ENCODE data around the gene GALNT17.

The GALNT17 gene

GRCh38 chr7:71454981-71455380, 323.0 kb downstream of the GALNT17 start:
- Histone ChIP-seq H3K4me3 (no peak overlapping the region), H3K36me3 (ENCODE audit: insufficient read depth, low read length) (peaks cover 3% of the 10 kb centered on the region; the same call in 1 of the 2 replicates), H3K27ac (no peak overlapping the region), H3K9ac (ENCODE audit: insufficient read length) (no peak overlapping the region), H3K9me3 (ENCODE audit: low read depth, low read length) (no peaks in the 10 kb centered on the region)
- TF ChIP-seq EZH2 (IDR thresholded peaks at IDR 0.05), result no peak
- TF ChIP-seq POLR2AphosphoS5 (IDR thresholded peaks at IDR 0.05; ENCODE audit: borderline replicate concordance, low read depth, low read length), result no peak
- TF ChIP-seq FOXP2 (optimal IDR thresholded peaks at IDR 0.05; ENCODE audit: control extremely low read depth, extremely low read length, insufficient read depth), result no peak
- DNase-seq (ENCODE audit: low read depth, low spot score), result no peak

DNA sequence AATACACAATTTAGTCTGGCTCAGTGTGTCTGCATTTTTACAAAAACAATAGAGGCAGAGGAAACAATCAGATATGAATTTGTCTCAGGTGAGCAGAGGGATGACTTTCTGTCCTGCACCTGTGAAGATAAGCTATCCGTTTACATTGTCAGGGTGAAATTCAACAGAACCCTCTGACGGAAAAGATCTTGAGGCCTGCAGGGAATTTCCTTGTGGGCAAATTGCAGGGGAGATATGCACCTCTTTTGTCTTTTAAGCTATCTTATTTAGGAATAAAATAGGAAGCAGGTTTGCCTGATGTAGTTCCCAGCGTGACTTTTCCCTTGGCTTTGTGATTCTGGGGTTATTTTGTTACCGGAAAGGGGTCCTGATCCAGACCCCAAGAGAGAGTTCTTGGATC, 325.1 kb downstream of the GALNT17 start:
- Histone ChIP-seq H3K9ac (ENCODE audit: insufficient read length) (no peak overlapping the region), H3K4me3 (no peak overlapping the region), H3K27ac (no peak overlapping the region), H3K9me3 (ENCODE audit: low read depth, low read length) (no peaks in the 10 kb centered on the region), H3K36me3 (ENCODE audit: insufficient read depth, low read length) (peaks cover 3% of the 10 kb centered on the region; the same call in 1 of the 2 replicates)
- no peak for DNase-seq (ENCODE audit: low read depth, low spot score)
- no peak for TF ChIP-seq FOXP2 (optimal IDR thresholded peaks at IDR 0.05; ENCODE audit: control extremely low read depth, extremely low read length, insufficient read depth)
- no peak for TF ChIP-seq EZH2 (IDR thresholded peaks at IDR 0.05)
- no peak for TF ChIP-seq POLR2AphosphoS5 (IDR thresholded peaks at IDR 0.05; ENCODE audit: borderline replicate concordance, low read depth, low read length)

DNA sequence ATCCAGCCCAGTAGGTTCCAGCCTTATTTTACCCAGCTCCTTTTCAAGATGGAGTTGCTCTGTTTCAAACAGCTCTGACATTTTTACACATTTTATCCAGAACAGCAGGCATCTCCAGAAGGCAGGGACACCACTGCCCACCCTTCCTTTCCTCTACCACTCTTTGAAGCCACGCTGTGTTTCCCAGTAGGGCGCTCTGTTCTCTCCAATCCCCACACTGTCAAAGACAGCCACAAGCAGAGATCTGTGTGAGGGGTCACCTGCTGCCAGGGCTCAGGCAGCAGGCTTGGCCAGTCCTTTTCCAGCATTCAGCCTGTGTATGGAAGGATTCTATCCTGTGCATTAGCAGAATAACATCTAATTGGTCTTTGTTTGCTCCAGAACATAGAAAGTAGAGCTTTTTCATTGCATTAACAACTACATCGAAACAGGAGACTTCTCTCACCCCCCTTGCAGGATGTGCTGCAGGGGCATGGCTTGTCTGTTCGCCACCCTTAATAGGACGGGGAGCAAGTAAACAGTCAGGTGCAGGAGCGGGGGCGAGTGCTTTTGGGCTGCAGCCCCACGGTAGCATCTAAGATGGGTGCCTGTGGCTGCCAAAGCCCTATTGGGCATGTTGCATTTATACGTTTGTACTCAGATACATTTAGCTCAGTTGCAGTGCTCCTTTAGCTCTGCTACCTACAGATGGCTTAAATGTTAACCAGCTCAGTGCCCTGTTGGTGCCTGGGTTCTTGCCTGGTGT, 326.1 kb downstream of the GALNT17 start:
- Histone ChIP-seq H3K36me3 (ENCODE audit: insufficient read depth, low read length) (peaks cover 3% of the 10 kb centered on the region; the same call in 1 of the 2 replicates), H3K4me3 (no peak overlapping the region), H3K27ac (no peak overlapping the region), H3K9me3 (ENCODE audit: low read depth, low read length) (no peaks in the 10 kb centered on the region), H3K9ac (ENCODE audit: insufficient read length) (no peak overlapping the region)
- no peak for TF ChIP-seq POLR2AphosphoS5 (IDR thresholded peaks at IDR 0.05; ENCODE audit: borderline replicate concordance, low read depth, low read length)
- TF ChIP-seq FOXP2 (optimal IDR thresholded peaks at IDR 0.05; ENCODE audit: control extremely low read depth, extremely low read length, insufficient read depth), result no peak
- no peak for TF ChIP-seq EZH2 (IDR thresholded peaks at IDR 0.05)
- no peak for DNase-seq (ENCODE audit: low read depth, low spot score)

DNA sequence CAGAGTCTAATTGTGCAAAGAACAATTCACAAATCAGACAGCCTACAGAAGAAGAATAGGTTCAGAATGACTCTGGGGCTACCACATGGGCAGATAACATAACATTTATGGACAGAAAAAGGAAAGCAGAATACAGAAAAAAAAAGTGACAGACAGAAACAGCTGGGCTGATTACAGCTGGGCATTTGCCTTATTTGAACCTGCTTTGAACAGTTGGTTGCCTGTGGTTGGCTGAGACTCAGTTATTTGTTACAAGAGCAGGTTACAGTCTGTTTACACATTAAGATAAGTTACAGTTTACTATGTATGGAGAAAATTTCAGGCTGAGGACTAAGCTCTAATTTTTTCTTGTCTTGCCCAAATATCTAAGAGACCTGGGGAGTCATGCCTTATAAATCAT, 327.2 kb downstream of the GALNT17 start:
- Histone ChIP-seq H3K36me3 (ENCODE audit: insufficient read depth, low read length) (no peaks in the 10 kb centered on the region; the same call in 1 of the 2 replicates), H3K9me3 (ENCODE audit: low read depth, low read length) (no peaks in the 10 kb centered on the region), H3K27ac (no peak overlapping the region), H3K4me3 (no peak overlapping the region), H3K9ac (ENCODE audit: insufficient read length) (no peak overlapping the region)
- TF ChIP-seq FOXP2 (optimal IDR thresholded peaks at IDR 0.05; ENCODE audit: control extremely low read depth, extremely low read length, insufficient read depth) (no peak), EZH2 (IDR thresholded peaks at IDR 0.05) (no peak), POLR2AphosphoS5 (IDR thresholded peaks at IDR 0.05; ENCODE audit: borderline replicate concordance, low read depth, low read length) (no peak)
- DNase-seq (ENCODE audit: low read depth, low spot score), result no peak

DNA sequence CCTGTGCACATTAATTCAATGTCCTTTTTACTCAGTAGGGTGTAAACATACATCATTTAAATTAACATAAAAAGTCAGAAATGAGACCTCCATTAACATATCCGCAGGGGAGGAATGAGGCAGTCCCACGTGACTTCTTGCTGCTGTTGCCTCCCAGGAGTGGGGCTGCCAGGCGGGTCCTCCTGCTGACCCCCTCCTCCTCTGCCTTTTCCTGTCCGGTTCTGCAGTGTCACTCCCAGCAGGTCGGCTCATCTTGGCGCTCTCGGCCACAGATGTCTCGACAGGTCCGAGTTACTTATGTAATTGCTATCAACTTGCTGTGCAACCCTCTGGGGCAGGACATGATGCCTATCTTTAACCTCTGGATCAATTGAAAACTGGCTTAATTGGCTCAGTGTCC, 329.6 kb downstream of the GALNT17 start:
- peak overlapping the region; percentile 75; the same call in 1 of the 2 replicates for H3K27ac ChIP-seq
- no peaks in the 10 kb centered on the region; the same call in 1 of the 2 replicates for H3K36me3 ChIP-seq (ENCODE audit: insufficient read depth, low read length)
- H3K9me3 ChIP-seq (ENCODE audit: low read depth, low read length), result no peaks in the 10 kb centered on the region
- no peak for TF ChIP-seq FOXP2 (optimal IDR thresholded peaks at IDR 0.05; ENCODE audit: control extremely low read depth, extremely low read length, insufficient read depth)
- TF ChIP-seq EZH2 (IDR thresholded peaks at IDR 0.05), result no peak
- no peak; the same call in 1 of the 2 replicates for TF ChIP-seq POLR2AphosphoS5 (IDR thresholded peaks at IDR 0.05; ENCODE audit: borderline replicate concordance, low read depth, low read length)
- no peak overlapping the region; the same call in 1 of the 2 replicates for H3K4me3 ChIP-seq
- no peak overlapping the region for H3K9ac ChIP-seq (ENCODE audit: insufficient read length)
- peak; percentile 59 for DNase-seq (ENCODE audit: low read depth, low spot score)

GRCh38 chr7:71465741-71466189, 333.8 kb downstream of the GALNT17 start:
- no peaks in the 10 kb centered on the region for H3K9me3 ChIP-seq (ENCODE audit: low read depth, low read length)
- H3K27ac ChIP-seq, result no peak overlapping the region
- H3K9ac ChIP-seq (ENCODE audit: insufficient read length), result no peak overlapping the region
- no peak for TF ChIP-seq EZH2 (IDR thresholded peaks at IDR 0.05)
- no peak for TF ChIP-seq FOXP2 (optimal IDR thresholded peaks at IDR 0.05; ENCODE audit: control extremely low read depth, extremely low read length, insufficient read depth)
- TF ChIP-seq POLR2AphosphoS5 (IDR thresholded peaks at IDR 0.05; ENCODE audit: borderline replicate concordance, low read depth, low read length), result no peak
- no peak for DNase-seq (ENCODE audit: low read depth, low spot score)
- H3K36me3 ChIP-seq (ENCODE audit: insufficient read depth, low read length), result no peaks in the 10 kb centered on the region; the same call in 1 of the 2 replicates
- no peak overlapping the region for H3K4me3 ChIP-seq

DNA sequence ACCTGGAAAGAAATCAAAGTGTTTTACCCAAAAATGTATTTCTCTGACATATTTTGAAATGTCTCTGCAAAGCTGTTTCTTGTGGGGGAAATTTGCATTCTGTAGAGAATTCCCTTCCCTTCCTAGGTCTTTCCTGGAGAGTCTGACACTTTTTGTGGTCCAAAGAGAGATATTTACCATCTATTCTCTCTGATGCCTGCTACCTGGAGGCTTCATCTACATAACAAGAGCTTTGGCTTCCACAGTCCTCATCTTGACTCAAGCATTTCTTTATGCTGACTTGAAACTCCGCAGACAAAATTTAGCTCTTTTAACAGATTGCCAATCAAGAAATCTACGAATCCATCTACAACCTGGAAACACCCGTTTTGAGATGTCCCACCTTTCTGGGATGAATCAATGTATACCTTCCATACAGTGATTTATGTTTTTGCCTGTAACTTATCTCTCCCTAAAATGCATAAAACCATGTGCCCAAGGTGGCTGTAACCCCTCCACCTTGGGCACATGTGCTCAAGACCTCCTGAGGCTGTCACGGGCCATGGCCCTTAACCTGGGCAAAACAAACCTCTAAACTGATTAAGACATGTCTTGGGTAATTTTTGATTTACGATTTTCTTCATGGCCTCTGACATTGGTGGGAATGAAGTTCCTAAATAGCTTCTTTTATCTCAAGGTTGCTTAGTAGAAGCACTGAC, 334.7 kb downstream of the GALNT17 start:
- H3K9ac ChIP-seq (ENCODE audit: insufficient read length), result no peak overlapping the region
- H3K27ac ChIP-seq, result no peak overlapping the region
- no peak for DNase-seq (ENCODE audit: low read depth, low spot score)
- no peak for TF ChIP-seq POLR2AphosphoS5 (IDR thresholded peaks at IDR 0.05; ENCODE audit: borderline replicate concordance, low read depth, low read length)
- TF ChIP-seq EZH2 (IDR thresholded peaks at IDR 0.05), result no peak
- no peak for TF ChIP-seq FOXP2 (optimal IDR thresholded peaks at IDR 0.05; ENCODE audit: control extremely low read depth, extremely low read length, insufficient read depth)
- no peaks in the 10 kb centered on the region for H3K9me3 ChIP-seq (ENCODE audit: low read depth, low read length)
- no peaks in the 10 kb centered on the region; the same call in 1 of the 2 replicates for H3K36me3 ChIP-seq (ENCODE audit: insufficient read depth, low read length)
- no peak overlapping the region for H3K4me3 ChIP-seq

DNA sequence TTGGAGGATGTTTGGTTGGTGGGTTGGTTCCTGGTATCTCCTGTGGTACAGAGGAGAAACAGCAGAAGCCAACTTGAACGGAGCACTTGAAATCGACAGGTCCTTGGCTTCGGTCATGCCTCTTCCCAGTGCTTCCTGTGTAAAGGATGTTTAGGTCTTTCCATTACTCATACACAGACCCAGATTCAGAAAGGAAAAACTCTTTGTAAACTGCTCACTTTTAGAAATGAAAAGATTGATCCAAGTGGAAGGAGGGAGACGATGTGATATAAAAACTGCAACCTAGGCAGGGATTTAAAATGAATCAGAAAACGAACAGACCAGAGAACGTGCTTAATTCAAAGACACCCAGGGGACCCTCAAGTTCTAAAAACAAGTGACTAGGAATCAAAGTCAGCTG, 338.4 kb downstream of the GALNT17 start:
- DNase-seq (ENCODE audit: low read depth, low spot score), result no peak
- Histone ChIP-seq H3K36me3 (ENCODE audit: insufficient read depth, low read length) (peaks cover 8% of the 10 kb centered on the region), H3K4me3 (peak overlapping the region; percentile 31), H3K27ac (peak overlapping the region; percentile 59; the same call in 1 of the 2 replicates), H3K9ac (ENCODE audit: insufficient read length) (no peak overlapping the region), H3K9me3 (ENCODE audit: low read depth, low read length) (no peaks in the 10 kb centered on the region; the same call in 1 of the 2 replicates)
- TF ChIP-seq FOXP2 (optimal IDR thresholded peaks at IDR 0.05; ENCODE audit: control extremely low read depth, extremely low read length, insufficient read depth) (no peak), POLR2AphosphoS5 (IDR thresholded peaks at IDR 0.05; ENCODE audit: borderline replicate concordance, low read depth, low read length) (no peak), EZH2 (IDR thresholded peaks at IDR 0.05) (no peak)
